A549 (cell line): ENCODE results near the gene WFDC5. TPM values are rescaled to one million over a fixed set of nuclear protein-coding genes. Genes with fewer than 3 reads are reported as not detected.

Experiments
- ATAC-seq, 2 experiments: fragments of 200-7000 bp in 1 of 2; fragments of >200 bp in 1 of 2; cut with Nextera tagmentation in 1 of 2; cut with Tn5 transposase in 1 of 2; 3 replicates each; pipeline versions ENCODE4 v1.8.0 to v1.9.1; 2018 to 2020; ENCODE audit warnings: mild to moderate bottlenecking in 1 of 2, moderate library complexity in 1 of 2
- CTCF ChIA-PET: fragments of 300-600 bp; sonication (Branson Sonifier 250); formaldehyde crosslinking; extraction: SDS; loops from one replicate; lab custom pipeline; 2021; ENCODE audit warnings: antibody characterized with exemption, inconsistent platforms; lab: Yijun Ruan, JAX
- POLR2A ChIA-PET: fragments of 350-600 bp; formaldehyde crosslinking; extraction: SDS; loops from one replicate; lab custom pipeline; 2021; ENCODE audit warnings: antibody characterized with exemption, inconsistent platforms; lab: Yijun Ruan, JAX
- DNase-seq, 2 experiments: peaks; one replicate each; pipeline versions ENCODE4 v3.0.0 to v3.0.0-alpha.2; 2011 to 2016; ENCODE audit warnings: low read depth in 1 of 2, low spot score in 1 of 2
- FAIRE-seq: peaks from 2 replicates; lab custom pipeline; 2011; peaks lifted over from hg19 to GRCh38; lab: Jason Lieb, UNC
- H3K27ac ChIP-seq, 2 experiments: fragments of >200 bp; sonication (Bioruptor Twin); formaldehyde crosslinking; 3 replicates each; pipeline ENCODE4 v1.5.1; 2016 to 2017
- H3K4me1 ChIP-seq: fragments of >200 bp; sonication (Bioruptor Twin); formaldehyde crosslinking; 3 replicates; pipeline ENCODE4 v1.6.1; 2016
- H3K4me2 ChIP-seq: fragments of >200 bp; sonication (Bioruptor Twin); formaldehyde crosslinking; 3 replicates; pipeline ENCODE4 v1.6.1; 2016
- H3K4me3 ChIP-seq: fragments of >200 bp; sonication (Bioruptor Twin); formaldehyde crosslinking; 3 replicates; pipeline ENCODE4 v1.5.1; 2016
- H3K9me3 ChIP-seq: fragments of >200 bp; sonication (Bioruptor Twin); formaldehyde crosslinking; 3 replicates; pipeline ENCODE4 v1.6.1; 2016
- BHLHE40 ChIP-seq: IDR thresholded peaks from 2 replicates; pipeline ENCODE4 v1.6.1; 2012; ENCODE audit warnings: low read depth, low read length, inconsistent platforms
- CHD4 ChIP-seq: fragments of 200-600 bp; sonication (generic); IDR thresholded peaks from 2 replicates; pipeline ENCODE4 v1.6.1; 2016; ENCODE audit warnings: antibody characterized with exemption, mild to moderate bottlenecking, borderline replicate concordance
- EHF ChIP-seq: fragments of 250-450 bp; sonication (Bioruptor Pico); IDR thresholded peaks from 2 replicates; pipeline ENCODE4 v1.5.0; 2020; ENCODE audit warnings: mild to moderate bottlenecking
- EP300 ChIP-seq, 2 experiments: fragments of >200 bp; sonication (Bioruptor Twin); formaldehyde crosslinking; IDR thresholded peaks; 2 replicates in 1 of 2; 3 replicates in 1 of 2; pipeline ENCODE4 v1.6.1; 2016 to 2017
- FOSL2 ChIP-seq, 2 experiments: fragments of 450-650 bp in 1 of 2; fragments of >200 bp in 1 of 2; sonication (Bioruptor Twin) in 1 of 2; formaldehyde crosslinking; IDR thresholded peaks; 2 replicates each; pipeline versions ENCODE4 v1.5.0 to v1.6.1; 2016 to 2020; ENCODE audit warnings: mild to moderate bottlenecking in 1 of 2, moderate library complexity in 1 of 2
- GATA3 ChIP-seq: IDR thresholded peaks from 2 replicates; pipeline ENCODE4 v1.6.1; 2012; ENCODE audit warnings: borderline replicate concordance
- HDAC2 ChIP-seq: fragments of 200-600 bp; sonication (generic); IDR thresholded peaks from 2 replicates; pipeline ENCODE4 v1.6.1; 2016
- NFE2L2 ChIP-seq: fragments of 150-350 bp; conservative IDR thresholded peaks from 2 replicates; pipeline ENCODE4 v1.6.1; 2014; ENCODE audit warnings: low read length
- POLR2A ChIP-seq: IDR thresholded peaks from 2 replicates; pipeline ENCODE4 v1.6.1; 2012; ENCODE audit warnings: mild to moderate bottlenecking, low read length
- SMC3 ChIP-seq: fragments of >200 bp; sonication (Bioruptor Twin); formaldehyde crosslinking; IDR thresholded peaks from 3 replicates; pipeline ENCODE4 v1.6.1; 2018; ENCODE audit warnings: inconsistent platforms
- ZC3H11A ChIP-seq: fragments of 450-650 bp; IDR thresholded peaks from 2 replicates; pipeline ENCODE4 v1.6.1; 2014; ENCODE audit warnings: antibody characterized with exemption, mild to moderate bottlenecking
- ZSCAN20 ChIP-seq: fragments of 250-450 bp; sonication (Bioruptor Pico); IDR thresholded peaks from 2 replicates; pipeline ENCODE4 v1.8.0; 2022; ENCODE audit warnings: mild to moderate bottlenecking, moderate library complexity
- WGBS: methylation state at CpG from one replicate; pipeline ENCODE4 v1.1.6; 2017; ENCODE audit errors: missing lambda C conversion rate; 5-methylcytosine and 5-hydroxymethylcytosine counted together
- polyA plus RNA-seq, 4 experiments: library from polyadenylated mRNA; depleted of rRNA in 3 of 4; stranded (reverse); fragments of >200 nt; fragmentation: RNase III in 1 of 4; extraction: RNeasy Plus Mini Kit Qiagen cat#74134 plus additional on column Dnase treatment in 1 of 4; gene quantifications; 2 replicates in 3 of 4; 3 replicates in 1 of 4; pipeline ENCODE4 v1.2.3, GENCODE V29; 2011 to 2017
- TF ChIP-seq, protein P1 (sequence below): fragments of >200 bp; sonication (Bioruptor Twin); formaldehyde crosslinking; IDR thresholded peaks from 2 replicates; pipeline ENCODE4 v1.6.1; 2016
- TF ChIP-seq, protein P2 (sequence below): fragments of >200 bp; sonication (Bioruptor Twin); formaldehyde crosslinking; IDR thresholded peaks from 3 replicates; pipeline ENCODE4 v1.5.1; 2016
- TF ChIP-seq, protein P3 (sequence below): IDR thresholded peaks from 2 replicates; pipeline ENCODE4 v1.6.1; 2012
- TF ChIP-seq, protein P4 (sequence below): fragments of 150-350 bp; IDR thresholded peaks from 2 replicates; pipeline ENCODE4 v1.6.1; 2014; ENCODE audit warnings: low read depth, mild to moderate bottlenecking, low read length

WFDC5 gene
- polyA plus RNA-seq, 2 of the 4 experiments (the other 2 are of a cell fraction): not detected

DNA sequence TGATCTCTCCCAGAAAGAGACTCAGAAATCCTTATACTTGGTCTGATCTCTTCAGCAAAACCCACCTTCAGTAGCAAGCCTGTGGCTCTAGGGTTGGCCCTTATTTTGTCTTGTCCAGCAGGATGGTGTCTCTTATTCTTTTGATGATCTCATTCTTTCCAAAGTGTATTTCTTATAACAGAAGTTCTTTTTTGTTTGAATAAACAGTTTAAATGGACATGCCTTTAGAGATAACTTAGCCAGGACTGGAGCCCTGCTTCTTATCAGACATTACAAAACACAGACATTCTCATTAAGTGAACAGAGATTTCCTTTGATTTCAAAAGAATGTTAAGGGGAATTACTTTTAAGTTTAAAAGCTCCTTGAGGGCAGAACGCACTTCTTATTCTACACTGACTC lies 45.7 kb downstream of the WFDC5 start:
- Histone ChIP-seq H3K27ac (no peak overlapping the region), H3K9me3 (no peaks in the 10 kb centered on the region), H3K4me3 (no peak overlapping the region), H3K4me2 (no peak overlapping the region), H3K4me1 (peaks cover 6% of the 10 kb centered on the region; the same call in 1 of the 3 replicates)
- WGBS: 89% methylated on average over 1 of the region's 1 CpG
- ATAC-seq (no peak), DNase-seq (no peak), FAIRE-seq (no peak)
- ChIA-PET POLR2A (no interaction called here), CTCF (interaction anchor here (1.1 to 3.0 kb wide), 2 partner anchors 25 to 26 kb away, joined by 4 to 15 read pairs; no protein-coding TSS in a partner anchor)
- no peak for TF ChIP-seq NFE2L2
- no peak for TF ChIP-seq FOSL2 (IDR thresholded peaks at IDR 0.05)
- TF ChIP-seq FOSL2 (CRISPR knock-in tag; IDR thresholded peaks at IDR 0.05): no peak
- TF ChIP-seq, protein P1, sequence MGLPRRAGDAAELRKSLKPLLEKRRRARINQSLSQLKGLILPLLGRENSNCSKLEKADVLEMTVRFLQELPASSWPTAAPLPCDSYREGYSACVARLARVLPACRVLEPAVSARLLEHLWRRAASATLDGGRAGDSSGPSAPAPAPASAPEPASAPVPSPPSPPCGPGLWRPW: no peak
- TF ChIP-seq EHF: no peak

DNA sequence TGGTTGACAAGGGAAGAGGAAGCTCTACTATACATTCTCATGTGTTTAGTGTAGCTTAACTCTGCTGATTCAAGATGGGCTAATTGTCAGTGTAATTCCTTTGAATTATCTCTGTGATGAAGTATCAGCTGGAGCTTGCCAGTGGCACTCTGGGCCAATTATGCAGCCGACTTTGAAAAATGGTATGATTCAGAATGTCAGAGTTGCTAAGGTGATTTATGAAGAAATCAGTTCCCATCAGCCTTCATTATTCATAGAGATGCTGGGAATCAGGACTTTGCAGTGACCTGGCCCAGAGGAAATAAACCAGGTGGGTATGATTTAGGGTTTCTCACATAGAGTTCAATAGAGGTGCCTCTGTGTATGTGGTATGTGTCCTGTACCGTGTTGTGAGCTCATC lies 47.4 kb downstream of the WFDC5 start:
- 83% methylated on average over 2 of the region's 2 CpGs for whole genome bisulfite sequencing
- peaks cover 6% of the 10 kb centered on the region; the same call in 1 of the 3 replicates for H3K4me1 ChIP-seq
- no peak overlapping the region for H3K4me2 ChIP-seq
- no peak overlapping the region for H3K4me3 ChIP-seq
- no peak for FAIRE-seq
- ChIA-PET CTCF (interaction anchor here (1.0 to 2.0 kb wide), 5 partner anchors 24 to 704 kb away, joined by 3 to 9 read pairs (median 3); no protein-coding TSS in a partner anchor), POLR2A (no interaction called here)
- TF ChIP-seq ZSCAN20: no peak
- TF ChIP-seq BHLHE40: no peak
- TF ChIP-seq, all 56 proteins: peak for 0
- ATAC-seq (no peak), DNase-seq (no peak)
- H3K27ac ChIP-seq: no peak overlapping the region
- no peaks in the 10 kb centered on the region for H3K9me3 ChIP-seq

DNA sequence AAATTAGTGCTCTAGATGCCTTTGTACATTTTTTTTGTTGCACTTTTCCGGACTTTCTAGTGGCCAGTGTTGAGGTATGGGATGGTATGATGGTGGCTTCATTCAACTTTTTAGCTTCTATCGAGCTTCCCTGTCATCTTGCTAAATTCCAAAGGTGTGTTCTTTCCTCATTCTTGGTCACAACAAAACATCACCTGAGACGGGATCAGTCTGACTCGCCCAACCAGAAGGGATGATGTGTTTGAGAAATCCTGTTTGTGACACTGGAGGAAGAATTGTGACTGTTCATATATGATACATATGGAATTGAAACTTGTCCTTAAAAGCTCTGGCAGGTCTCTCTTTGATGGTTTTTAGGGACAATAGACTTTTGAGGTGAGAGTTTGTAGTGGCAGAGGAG lies 47.9 kb downstream of the WFDC5 start:
- WGBS: 90% methylated on average over 4 of the region's 4 CpGs
- FAIRE-seq (no peak), DNase-seq (no peak), ATAC-seq (no peak)
- POLR2A ChIA-PET: no interaction called here
- CTCF ChIA-PET: interaction anchor here (1.0 to 2.0 kb wide), 4 partner anchors 23 to 704 kb away, joined by 3 to 9 read pairs (median 6); no protein-coding TSS in a partner anchor
- peaks cover 8% of the 10 kb centered on the region; the same call in 2 of the 3 replicates for H3K4me1 ChIP-seq
- H3K9me3 ChIP-seq: no peaks in the 10 kb centered on the region
- TF ChIP-seq ZC3H11A: no peak
- TF ChIP-seq, protein P1: no peak
- no peak for TF ChIP-seq POLR2A
- TF ChIP-seq FOSL2 (IDR thresholded peaks at IDR 0.05): no peak
- no peak for TF ChIP-seq FOSL2 (CRISPR knock-in tag; IDR thresholded peaks at IDR 0.05)
- TF ChIP-seq BHLHE40: no peak
- TF ChIP-seq HDAC2: no peak
- no peak for TF ChIP-seq EP300 (IDR thresholded peaks at IDR 0.05)
- TF ChIP-seq, protein P2, sequence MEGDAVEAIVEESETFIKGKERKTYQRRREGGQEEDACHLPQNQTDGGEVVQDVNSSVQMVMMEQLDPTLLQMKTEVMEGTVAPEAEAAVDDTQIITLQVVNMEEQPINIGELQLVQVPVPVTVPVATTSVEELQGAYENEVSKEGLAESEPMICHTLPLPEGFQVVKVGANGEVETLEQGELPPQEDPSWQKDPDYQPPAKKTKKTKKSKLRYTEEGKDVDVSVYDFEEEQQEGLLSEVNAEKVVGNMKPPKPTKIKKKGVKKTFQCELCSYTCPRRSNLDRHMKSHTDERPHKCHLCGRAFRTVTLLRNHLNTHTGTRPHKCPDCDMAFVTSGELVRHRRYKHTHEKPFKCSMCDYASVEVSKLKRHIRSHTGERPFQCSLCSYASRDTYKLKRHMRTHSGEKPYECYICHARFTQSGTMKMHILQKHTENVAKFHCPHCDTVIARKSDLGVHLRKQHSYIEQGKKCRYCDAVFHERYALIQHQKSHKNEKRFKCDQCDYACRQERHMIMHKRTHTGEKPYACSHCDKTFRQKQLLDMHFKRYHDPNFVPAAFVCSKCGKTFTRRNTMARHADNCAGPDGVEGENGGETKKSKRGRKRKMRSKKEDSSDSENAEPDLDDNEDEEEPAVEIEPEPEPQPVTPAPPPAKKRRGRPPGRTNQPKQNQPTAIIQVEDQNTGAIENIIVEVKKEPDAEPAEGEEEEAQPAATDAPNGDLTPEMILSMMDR: no peak
- no peak for TF ChIP-seq NFE2L2
- TF ChIP-seq, protein P3, sequence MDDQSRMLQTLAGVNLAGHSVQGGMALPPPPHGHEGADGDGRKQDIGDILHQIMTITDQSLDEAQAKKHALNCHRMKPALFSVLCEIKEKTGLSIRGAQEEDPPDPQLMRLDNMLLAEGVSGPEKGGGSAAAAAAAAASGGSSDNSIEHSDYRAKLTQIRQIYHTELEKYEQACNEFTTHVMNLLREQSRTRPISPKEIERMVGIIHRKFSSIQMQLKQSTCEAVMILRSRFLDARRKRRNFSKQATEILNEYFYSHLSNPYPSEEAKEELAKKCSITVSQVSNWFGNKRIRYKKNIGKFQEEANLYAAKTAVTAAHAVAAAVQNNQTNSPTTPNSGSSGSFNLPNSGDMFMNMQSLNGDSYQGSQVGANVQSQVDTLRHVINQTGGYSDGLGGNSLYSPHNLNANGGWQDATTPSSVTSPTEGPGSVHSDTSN: no peak
- no peak for TF ChIP-seq GATA3
- TF ChIP-seq, protein P4, sequence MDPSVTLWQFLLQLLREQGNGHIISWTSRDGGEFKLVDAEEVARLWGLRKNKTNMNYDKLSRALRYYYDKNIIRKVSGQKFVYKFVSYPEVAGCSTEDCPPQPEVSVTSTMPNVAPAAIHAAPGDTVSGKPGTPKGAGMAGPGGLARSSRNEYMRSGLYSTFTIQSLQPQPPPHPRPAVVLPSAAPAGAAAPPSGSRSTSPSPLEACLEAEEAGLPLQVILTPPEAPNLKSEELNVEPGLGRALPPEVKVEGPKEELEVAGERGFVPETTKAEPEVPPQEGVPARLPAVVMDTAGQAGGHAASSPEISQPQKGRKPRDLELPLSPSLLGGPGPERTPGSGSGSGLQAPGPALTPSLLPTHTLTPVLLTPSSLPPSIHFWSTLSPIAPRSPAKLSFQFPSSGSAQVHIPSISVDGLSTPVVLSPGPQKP: no peak
- TF ChIP-seq CHD4: no peak
- no peak for TF ChIP-seq SMC3
- no peak overlapping the region for H3K4me2 ChIP-seq
- no peak overlapping the region for H3K4me3 ChIP-seq
- no peak overlapping the region for H3K27ac ChIP-seq
